GM03348 (cell line): Measurements from ENCODE around the gene NMT1.
A peak's percentile ranks its signal among the peaks of the same experiment; 100 is the strongest.

Experiments
- DNase-seq: peaks from one replicate; pipeline ENCODE4 v3.0.0; 2012; ENCODE audit warnings: low spot score

The NMT1 gene

GRCh38 chr17:45060797-45061605 lies at the start of gene NMT1:
TSS of gene NMT1 (plus strand) at chr17:45061317. CDS start at chr17:45061330, 13 bp downstream.
- peak; percentile 95 for DNase-seq

- no peak for DNase-seq
Measured at GRCh38 chr17:45011767-45012166, 49.4 kb upstream of the NMT1 start.

DNA sequence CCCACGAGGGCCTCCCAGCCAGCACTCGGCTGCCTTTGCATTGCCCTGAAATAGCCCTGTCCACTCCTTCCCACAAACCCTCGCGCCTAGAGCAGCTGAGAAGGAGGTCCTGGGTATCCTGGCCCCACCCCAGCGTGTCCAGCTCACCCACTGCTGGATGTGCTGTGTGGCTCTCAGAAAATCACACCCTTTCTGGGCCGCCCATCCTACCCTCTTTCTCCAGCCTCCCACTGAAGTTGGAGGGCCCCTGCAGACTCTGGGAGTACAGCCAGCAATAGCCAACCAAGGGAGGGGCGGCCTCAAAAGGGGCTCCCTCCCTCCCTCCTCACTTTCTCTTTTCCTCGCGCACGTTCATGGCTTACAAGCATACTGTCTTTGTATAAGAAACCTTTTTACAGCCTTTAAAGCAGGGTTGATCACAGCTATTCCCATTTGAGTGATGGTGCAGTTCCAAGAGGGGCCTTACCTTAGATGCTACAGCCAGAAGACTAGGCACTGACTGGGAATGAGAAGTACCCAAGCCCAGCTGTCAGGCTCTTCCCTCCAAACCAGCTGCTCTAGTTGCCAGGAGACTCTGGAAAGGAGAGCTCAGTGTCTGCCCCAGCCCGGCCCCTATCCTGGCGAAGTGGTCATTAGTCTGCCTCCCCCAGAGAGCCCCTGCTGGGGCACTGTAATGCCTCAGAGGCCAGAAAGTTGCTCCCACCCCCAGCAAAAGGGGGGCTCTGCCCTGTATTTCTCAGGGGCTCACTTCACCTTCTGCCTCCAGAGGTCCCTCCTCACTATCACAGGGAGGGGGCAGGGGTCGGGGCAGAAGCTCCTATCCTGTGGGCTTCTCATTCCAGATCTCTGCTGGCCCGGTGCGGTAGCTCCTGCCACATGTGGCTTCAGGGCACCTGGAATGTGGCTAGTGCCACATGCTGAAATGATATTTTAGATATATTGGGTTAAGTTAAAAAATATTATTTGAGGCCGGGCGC lies 47.8 kb upstream of the NMT1 start:
- no peak for DNase-seq

DNA sequence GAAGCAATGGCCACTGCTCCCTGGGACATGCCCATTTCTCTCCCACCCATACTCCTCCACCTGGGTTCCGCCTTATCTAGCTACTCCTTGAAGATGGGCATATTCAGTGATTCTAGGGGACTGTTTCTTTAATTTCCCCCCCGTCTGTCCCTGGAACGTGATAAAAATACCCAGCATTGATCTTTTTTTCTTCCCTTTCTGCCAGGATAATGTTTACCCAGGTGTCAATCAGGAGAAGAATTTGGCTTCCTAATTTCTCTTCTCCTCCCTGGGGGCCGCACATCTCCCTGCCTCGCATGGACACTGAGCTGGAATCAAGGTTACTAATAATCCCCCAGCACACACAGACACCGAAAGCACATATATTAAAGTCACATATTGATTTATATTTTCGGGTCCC lies 44.9 kb upstream of the NMT1 start:
- no peak for DNase-seq

DNA sequence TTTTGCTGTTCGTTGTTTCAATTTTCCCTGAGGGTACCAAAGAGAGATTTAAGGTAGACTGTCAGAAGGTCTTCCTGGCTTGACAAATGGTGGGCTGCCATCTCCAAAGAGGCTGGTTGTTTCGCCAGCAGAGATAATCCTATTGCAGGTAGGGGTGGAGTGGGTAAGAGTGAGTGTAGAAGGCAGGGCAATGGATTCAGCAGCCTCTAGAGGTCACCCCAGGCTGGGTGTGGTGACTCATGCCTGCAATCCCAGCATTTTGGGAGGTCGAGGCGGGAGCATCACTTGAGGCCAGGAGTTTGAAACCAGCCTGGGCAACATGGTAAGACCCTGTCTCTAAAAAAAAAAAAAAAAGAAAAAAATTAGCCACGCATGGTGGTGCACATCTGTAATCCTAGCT lies 44.3 kb upstream of the NMT1 start:
- no peak for DNase-seq

DNA sequence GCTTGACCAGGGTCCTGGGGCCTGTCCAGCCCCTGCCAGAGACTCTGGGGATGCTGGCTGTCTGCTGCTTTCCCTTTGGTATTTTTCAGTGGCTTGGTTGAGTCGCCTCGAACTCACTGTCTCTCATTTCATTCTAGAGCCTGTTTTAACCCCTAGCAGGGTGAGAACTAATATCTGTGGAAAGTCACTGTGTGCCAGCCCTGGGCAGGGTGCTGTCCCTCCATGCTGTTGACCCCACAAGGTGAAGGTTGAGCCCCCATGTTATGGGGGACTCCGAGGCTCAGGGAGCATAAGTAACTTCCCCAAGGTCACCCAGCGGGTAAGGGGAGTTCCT lies 42.6 kb upstream of the NMT1 start:
- DNase-seq = no peak

- DNase-seq = peak; percentile 93
Measured at GRCh38 chr17:45018848-45019711, 42.0 kb upstream of the NMT1 start.

GRCh38 chr17:45020354-45021138 lies 40.6 kb upstream of the NMT1 start:
- DNase-seq = peak; percentile 23

DNA sequence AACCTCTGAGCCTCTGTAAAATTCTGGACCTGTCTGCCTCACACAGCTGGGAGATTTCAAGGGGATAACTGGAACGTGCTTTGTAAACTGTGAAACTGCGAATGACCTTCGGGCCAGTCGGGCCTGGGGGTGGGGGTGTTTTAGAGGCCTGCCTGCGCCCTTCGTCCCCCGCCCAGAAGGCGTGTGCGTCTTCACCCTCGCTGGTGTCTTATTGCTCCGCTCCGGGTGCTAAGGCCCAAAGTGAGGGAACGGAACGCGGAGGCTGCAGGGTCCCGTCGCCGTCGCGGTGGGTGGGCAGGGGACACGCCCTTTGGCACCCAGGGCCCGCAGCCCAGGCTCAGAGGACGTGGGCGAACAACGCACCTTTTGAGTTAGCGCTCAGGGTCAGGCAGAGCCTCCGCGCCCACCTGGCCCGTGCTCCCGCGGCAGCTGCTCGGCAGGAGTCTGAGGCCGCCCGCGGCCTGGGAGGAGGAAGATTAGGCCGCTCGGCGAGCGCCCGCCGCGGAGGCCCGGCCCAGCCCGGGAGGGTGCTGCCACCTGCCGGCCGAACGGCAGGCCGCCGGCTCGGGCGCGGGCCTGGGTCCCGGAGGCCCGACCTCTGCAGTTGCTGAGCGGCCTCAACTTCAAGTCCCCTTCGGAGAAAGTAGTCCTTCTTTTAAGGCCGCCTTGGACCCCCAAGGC lies 39.4 kb upstream of the NMT1 start:
- peak; percentile 94 for DNase-seq

GRCh38 chr17:45022288-45022648 lies 38.8 kb upstream of the NMT1 start:
- no peak for DNase-seq

- no peak for DNase-seq
Measured at GRCh38 chr17:45022655-45023339, 38.3 kb upstream of the NMT1 start.

GRCh38 chr17:45029096-45029495 lies 32.0 kb upstream of the NMT1 start:
- DNase-seq = no peak

DNA sequence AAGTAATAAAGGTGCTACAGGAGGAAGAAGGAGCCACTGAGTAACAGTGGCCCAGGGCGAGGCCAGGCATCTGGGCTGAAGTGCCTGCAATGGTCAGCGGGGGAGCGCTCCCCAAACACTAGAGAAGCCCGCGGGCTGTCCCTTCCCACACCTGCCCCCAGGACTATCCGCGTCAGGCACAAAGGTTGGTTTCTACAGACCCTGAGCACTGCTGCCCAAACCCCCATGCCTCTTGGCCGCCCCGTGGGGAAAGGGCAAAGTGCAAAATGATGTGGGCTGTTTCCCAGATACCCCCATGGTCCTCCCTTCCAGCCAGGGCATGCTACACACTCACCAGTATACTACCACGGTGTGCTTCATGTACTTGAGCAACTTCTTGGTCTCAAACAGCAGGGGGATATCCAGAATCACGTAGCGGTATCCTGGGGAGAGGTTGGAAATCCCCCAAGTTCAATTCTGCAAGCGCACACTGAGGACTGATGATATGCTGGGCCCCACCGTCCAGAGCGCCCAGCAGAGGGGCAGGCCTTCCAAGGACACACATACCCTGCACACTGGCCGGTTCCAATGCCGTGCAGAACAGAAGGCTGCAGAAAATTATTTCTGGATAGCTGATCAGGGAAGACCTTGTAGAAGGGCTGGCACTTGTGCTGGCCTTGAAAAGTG lies 31.2 kb upstream of the NMT1 start:
- no peak for DNase-seq

- DNase-seq = no peak
Measured at GRCh38 chr17:45030733-45031132, 30.4 kb upstream of the NMT1 start.

DNA sequence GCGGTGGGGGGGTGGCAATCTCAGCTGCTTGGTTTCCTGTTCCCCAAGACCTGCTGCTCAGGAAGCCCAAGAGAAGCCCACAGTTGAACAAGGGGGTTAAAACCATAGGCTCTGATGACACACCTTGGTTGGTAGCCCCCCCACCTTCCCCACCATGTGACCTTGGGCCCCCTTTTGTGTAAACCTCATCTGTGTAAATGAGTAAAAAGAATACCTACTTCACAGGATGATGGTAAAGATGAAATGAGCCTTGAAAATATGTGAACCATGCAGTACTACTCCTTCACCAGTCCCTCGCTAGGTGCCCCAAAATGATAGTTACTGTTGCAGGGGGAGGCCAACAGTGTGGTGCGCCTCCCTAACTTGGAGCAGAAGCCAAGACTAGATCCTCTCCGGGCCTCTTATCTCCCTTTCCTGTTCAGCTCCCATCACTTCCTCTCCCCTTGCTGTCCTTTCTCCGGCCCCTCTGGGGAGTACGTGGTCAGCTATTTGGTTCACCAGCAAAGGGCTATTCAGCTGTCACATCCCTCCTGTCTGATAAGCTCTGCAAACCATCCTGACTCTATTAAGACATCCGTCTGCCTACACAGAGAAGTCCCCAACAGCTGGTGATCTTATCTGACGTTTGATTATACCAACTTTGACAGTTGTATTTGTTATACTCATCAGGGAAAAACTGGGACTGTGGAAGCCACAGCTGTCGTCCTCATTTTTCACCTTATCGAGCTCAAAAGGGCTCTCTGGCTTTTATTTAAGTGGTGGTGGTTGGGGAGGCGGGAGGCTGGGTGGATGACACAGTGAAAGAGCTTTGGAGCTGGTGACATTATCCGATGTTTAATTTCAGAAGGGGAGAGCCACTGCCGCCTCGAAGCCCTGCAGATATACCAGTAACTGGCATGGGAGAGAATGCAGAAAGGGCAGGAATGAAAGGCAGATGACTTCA lies 29.6 kb upstream of the NMT1 start:
- no peak for DNase-seq

GRCh38 chr17:45032174-45032541 lies 29.0 kb upstream of the NMT1 start:
- no peak for DNase-seq

DNA sequence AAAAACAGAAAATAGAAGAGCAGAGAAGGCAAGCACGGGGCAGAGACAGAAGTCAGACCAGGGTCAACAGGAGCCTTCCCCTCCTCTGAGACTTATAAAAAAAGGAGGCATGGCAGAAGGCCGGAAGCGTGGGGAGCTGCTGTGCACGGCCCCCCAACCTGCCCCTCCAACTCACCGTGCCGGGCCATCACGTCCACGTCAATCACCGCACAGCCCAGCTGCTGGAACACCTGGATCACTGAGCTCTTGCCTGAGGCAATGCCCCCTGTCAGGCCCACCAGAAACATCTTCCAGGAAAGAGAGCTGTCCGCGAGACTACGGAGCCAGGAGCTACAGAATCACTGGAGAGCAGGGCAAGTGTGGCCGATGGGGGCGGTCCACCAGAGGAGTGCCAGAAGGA lies 26.5 kb upstream of the NMT1 start:
- no peak for DNase-seq

DNA sequence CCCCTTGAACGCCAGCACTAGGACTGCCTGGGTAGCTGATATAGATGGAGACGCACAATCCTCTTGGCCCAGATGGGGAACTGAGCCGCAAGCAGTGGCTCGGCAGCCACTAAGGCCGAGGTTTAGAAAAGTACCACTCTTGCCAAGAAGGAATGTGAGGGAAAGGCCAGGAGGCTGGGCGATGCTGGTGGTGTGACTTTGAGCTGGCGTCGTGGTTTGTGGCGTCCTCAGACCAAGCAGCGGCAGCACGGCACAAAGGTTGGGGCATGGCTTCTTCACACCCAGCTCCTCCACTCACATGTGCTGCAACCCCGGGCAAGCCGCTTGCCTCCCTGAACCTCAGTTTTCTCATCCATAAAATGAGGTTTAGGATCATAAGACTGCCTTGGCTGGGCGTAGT lies 25.3 kb upstream of the NMT1 start:
- DNase-seq = no peak

- no peak for DNase-seq
Measured at GRCh38 chr17:45036691-45037090, 24.4 kb upstream of the NMT1 start.
